SW 1271 (cell line): ENCODE results near the gene TRIM33.
"Not testable (repeated sequence)": the region's sequence is repeated elsewhere in the genome, so short reads cannot be mapped to it uniquely, and the experiment has no call there.

ENCODE experiments used
- DNase-seq, 2 experiments: peaks; one replicate each; lab custom pipeline; 2025; lab: John Stamatoyannopoulos, UW

The TRIM33 gene

GRCh38 chr1:114510274-114511031, 550 bp downstream of the TRIM33 start:
- DNase-seq: peak in 1 of 2 experiments; percentile 6

- DNase-seq: peak in 1 of 2 experiments; percentile 3
Measured at GRCh38 chr1:114509596-114510273, 1.3 kb downstream of the TRIM33 start.

- no peak for DNase-seq
Measured at GRCh38 chr1:114508386-114508898, 2.6 kb downstream of the TRIM33 start.

DNA sequence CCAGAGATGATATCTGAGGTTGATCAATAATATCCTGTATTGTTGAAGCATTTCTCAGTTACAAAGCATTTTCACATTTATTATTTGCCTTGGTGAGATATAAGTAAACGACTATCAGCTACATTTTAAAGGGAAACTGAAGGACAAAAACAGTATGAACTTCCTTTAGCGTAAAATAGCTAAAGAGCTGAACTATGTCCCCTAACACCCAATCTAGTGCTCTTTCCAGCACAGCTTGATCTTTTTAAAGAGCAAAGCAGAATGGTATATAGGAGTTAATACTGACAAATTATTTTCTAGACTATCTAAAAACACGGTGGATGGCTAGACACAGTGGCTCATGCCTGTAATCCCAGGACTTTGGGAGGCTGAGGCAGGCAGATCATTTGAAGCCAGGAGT, 3.5 kb downstream of the TRIM33 start:
- DNase-seq: no peak

DNA sequence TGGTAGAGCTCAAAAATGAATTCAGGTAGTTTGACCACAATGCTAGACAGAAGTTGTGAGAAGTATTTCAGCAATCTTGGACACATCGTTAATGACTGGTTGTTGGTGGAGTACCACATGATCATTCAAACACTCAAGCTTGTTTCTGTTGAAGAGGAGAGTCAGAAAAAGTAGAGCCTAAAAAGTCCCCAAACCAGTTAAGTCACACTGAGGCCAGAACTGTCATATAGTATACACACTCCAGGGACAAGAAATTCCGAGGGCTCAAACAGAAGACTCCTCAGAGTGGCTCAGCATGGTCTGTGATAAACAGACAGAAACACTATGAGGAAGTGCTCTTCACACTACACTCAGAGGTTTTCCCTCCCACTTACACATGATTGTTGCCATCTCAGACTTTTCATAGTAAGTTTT, 5.8 kb downstream of the TRIM33 start:
- DNase-seq: no peak

DNA sequence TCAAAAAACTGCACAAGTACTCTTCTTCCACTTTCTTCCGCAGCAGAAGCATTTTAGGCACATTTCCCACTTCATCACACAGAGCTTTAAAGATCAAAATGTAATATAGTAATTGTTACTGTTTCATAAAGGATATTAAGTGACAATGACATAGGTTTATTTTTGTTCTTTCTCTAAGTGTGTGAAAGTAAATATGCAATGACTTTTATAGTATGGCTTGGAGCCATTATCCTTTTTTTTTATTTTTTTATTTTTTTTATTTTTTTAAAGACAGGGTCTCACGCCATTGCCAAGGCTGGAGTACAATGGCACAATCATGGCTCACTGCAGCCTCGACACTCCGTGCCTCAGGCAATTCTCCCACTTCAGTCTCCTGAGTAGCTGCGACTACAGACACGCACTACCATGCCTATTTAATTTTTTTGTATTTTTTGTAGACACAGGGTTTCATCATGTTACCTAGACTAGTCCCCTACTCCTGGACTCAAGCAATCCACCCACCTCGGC, 7.0 kb downstream of the TRIM33 start:
- no peak for DNase-seq

- no peak for DNase-seq
Measured at GRCh38 chr1:114502080-114502479, 8.9 kb downstream of the TRIM33 start.

DNA sequence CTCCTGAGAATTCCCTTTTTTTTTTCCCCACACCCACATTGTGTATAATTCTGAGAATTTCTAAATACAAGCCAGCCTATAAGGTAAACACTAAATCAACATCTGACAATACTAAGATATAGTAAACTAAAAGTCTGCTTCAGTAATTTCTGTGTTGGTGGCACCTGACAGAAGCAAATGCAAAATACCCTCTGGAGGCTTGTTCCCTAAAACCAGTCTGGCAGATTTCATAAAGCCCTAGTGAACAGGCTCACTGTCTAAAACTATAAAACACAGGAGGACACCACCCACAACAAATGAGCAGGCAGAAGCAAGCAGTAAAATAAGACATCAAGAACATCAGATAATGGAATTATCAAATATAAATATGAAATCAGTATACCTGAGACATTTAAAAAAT, 11.5 kb downstream of the TRIM33 start:
- DNase-seq: no peak

GRCh38 chr1:114496089-114496488, 14.9 kb downstream of the TRIM33 start:
- DNase-seq: no peak

- DNase-seq: no peak
Measured at GRCh38 chr1:114495486-114495885, 15.5 kb downstream of the TRIM33 start.

- DNase-seq: no peak
Measured at GRCh38 chr1:114492978-114493377, 18.0 kb downstream of the TRIM33 start.

GRCh38 chr1:114490274-114490693, 20.7 kb downstream of the TRIM33 start:
- no peak for DNase-seq

- DNase-seq: no peak
Measured at GRCh38 chr1:114488739-114489138, 22.3 kb downstream of the TRIM33 start.

GRCh38 chr1:114485286-114485685, 25.7 kb downstream of the TRIM33 start:
- no peak for DNase-seq

GRCh38 chr1:114482585-114482984, 28.4 kb downstream of the TRIM33 start:
- no peak for DNase-seq

DNA sequence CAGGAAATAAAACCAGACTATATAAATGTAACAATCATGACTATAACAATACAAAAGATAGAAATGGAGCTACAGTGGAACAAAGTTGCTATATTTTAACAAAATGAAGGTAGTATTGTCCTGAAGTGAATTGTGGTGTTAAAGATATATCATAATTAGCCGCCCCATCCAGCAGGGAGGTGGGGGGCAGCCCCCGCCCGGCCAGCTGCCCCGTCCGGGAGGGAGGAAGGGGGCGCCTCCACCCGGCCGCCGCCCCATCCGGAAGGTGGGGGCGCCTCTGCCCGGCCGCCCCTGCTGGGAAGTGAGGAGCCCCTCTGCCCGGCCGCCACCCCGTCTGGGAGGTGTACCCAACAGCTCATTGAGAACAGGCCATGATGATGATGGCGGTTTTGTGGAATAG, 31.4 kb downstream of the TRIM33 start:
- not testable (repeated sequence) for DNase-seq

DNA sequence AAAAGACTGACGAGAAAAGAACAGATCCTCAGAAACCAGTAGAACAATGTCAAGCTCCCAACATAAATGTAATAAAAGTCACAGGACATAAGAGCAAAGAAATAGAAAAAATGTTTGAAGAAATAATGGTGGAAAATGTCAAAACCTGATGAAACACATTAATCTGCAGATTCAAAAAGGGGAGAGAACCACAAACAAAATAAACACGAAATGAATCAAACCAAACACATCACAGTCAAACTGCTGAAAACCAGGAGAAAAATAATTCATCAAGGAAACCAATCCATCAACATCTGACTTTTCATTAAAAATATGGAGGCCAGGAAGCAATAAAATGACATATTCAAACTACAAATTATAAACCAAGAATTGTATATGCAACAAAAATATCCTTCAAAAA, 31.9 kb downstream of the TRIM33 start:
- DNase-seq: no peak

- DNase-seq: no peak
Measured at GRCh38 chr1:114473796-114474195, 37.2 kb downstream of the TRIM33 start.

DNA sequence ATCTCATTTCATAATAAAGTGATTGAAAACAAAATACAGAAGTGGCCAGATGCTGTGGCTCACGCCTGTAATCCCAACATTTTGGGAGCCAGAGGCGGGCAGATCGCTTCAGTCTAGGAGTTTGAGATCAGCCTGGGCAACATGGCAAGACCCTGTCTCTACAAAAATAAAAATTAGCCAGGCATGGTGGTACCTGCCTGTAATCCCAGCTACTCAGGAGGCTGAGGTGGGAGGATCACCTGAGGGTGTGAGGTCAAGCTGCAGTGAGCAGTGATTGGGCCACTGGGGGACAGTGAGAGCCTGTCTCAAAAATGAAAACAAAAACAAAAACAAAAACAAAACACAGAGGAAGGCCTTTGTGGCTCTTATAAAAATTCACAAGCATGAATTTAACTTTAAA, 38.6 kb downstream of the TRIM33 start:
- no peak for DNase-seq

DNA sequence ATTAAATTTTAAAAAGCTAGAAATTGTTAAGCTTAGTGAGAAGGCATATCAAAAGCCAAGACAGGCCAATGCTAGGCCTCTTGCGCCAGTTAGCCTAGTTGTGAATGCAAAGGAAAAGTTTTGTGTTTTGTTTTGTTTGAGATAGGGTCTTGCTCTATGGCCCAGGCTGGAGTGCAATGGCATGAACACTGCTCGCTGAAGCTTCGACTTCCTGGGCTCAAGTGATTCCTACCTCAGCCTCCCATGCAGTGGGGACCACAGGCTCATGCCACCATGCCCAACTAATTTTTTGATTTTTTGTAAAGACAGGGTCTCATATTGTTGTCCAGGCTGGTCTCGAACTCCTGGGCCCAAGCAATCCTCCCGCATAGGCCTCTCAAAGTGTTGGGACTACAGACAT, 40.3 kb downstream of the TRIM33 start:
- no peak for DNase-seq

- DNase-seq: no peak
Measured at GRCh38 chr1:114468710-114469468, 42.1 kb downstream of the TRIM33 start.

DNA sequence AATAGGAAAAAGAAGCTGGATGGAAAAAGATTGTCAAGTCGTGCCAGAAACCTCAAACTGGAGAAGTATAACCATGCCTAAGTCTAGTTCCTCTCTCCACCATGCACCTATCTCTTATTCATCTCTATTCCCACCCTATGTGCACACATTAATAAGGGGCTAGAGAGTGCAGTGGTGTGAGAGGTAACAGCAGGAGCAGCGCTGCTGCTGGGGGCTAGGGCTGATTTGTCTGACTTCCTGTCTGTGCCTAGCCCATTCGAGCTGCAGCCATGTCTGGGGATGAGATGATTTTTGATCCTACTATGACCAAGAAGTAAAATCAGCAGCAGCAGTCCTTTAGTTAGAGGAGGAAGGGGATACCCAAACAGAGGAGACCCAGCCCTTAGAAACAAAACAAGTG, 43.0 kb downstream of the TRIM33 start:
- no peak for DNase-seq
